HT-29 (cell line): Measurements from ENCODE around the gene SLC19A1. TPM values are rescaled to one million over a fixed set of nuclear protein-coding genes. Genes with fewer than 3 reads are reported as not detected.

ENCODE experiments used
- DNase-seq: peaks from one replicate; pipeline ENCODE4 v3.0.0-alpha.2; 2015; ENCODE audit warnings: low spot score
- total RNA-seq: library from RNA; depleted of rRNA; stranded (reverse); fragments of >200 nt; shearing (Covaris generic); gene quantifications from 2 replicates; pipeline ENCODE4 v1.2.3, GENCODE V29; 2014

Gene SLC19A1
- total RNA-seq, 1 experiment from 2014 or later = 67.4 TPM

DNA sequence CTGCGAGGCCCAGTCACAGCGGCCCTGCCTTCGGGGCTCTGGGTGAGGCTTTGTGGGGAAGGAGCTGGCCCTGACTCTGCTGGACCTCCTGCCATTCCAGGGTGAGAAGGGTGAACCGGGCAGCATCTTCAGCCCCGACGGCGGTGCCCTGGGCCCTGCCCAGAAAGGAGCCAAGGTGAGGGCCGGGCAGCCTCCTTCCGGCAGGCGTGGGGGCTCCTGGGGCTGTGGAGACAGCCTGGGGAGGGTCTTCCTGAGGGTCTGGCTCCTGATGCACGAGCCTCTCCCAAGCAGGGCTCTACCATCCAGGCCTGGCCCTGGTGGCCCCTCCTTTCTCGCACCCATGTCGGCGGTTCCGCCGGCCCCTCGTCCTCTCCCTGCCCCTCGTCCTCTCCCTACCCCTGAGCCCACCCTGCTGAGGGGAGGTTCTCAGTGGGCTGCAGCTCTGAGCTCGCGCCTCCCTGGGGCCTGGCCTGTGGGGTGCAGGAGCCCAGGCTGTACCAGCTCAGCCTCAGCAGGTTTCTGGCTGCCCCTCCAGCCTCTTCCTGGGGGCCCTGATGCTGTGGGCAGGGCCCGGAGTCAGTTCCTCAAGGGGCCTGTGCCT lies 48.7 kb downstream of the SLC19A1 start:
- DNase-seq = no peak

DNA sequence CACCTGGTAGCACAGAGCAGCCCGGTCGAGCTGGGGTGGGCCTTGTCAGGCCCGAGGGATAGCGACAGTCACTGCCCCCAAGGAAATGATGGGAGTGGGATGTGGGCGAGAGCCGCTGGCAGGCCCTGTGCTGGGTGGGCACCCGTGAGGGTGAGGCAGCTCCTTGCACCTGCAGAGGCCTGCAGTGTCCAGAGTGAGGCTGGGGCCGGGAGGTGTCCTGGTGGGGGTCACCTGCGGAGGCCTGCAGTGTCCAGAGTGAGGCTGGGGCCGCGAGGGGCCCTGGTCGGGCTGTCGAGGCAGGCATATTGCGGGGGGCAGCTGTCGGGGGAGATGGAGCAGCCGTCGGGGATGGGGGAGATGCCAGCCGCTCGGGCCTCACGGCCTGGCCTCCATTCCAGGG lies 49.5 kb downstream of the SLC19A1 start:
- DNase-seq = no peak

DNA sequence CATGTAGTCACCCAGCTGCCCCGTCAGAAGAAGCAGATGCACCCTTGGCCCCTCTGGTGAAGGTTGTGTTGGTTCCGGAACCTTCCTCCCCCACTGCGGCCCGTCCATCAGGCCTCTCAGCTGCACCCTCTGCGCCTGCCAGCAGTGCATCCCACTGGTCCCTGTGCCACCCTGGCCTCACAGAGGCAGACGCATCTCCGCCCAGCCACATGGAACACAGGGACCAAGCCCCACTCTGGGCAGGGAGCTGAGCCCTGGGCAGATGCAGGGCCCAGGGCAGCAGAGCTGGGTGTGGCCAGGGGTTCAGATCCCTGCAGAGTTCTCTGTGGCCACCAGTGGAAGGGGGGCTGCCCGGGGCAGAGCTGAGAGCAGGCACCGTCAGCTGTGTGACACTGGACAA lies 50.6 kb downstream of the SLC19A1 start:
- no peak for DNase-seq

DNA sequence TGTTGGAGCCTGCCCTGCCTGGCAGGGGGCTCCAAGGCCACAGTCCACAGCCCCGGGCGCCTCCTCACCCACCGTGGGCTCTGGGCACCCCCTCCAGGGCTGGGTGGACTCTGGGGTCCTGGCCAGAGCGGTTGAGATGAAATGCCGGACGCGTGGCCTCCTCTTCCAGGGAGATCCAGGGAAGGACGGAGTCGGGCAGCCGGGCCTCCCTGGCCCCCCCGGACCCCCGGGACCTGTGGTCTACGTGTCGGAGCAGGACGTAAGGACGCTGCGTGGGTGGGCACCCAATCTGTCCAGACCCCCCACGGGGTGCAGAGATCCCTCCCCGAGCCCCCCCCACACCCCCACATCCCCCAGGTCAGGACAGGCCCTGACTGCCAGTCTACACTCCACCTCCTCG lies 51.2 kb downstream of the SLC19A1 start:
- DNase-seq = no peak

DNA sequence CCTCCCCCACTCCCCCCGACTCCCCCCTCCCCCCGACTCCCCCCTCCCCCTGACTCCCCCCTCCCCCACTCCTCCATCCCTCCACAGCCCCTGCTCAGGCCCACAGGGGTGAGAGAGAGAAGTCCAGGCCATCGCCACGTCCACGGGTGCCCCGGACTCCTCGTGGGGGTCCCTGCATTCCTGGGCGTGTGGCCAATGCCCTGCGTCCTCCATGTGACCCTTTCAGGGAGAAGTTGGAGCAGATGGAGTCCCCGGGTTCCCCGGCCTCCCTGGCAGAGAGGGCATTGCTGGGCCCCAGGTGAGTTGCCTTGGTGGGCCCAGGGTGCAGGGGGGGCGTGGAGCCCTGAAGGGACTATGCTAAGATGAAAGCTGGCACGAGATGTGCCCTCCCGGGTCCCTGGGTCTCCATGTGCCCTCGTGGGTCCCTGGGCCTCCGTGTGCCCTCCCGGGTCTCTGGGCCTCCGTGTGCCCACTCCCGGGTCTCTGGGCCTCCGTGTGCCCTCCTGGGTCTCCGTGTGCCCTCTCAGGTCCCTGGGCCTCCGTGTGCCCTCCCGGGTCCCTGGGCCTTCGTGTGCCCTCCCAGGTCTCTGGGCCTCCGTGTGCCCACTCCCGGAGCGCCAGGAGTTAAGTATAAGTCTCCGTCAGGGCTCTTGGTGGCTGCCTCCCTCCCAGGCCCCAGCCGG lies 52.0 kb downstream of the SLC19A1 start:
- DNase-seq = no peak

DNA sequence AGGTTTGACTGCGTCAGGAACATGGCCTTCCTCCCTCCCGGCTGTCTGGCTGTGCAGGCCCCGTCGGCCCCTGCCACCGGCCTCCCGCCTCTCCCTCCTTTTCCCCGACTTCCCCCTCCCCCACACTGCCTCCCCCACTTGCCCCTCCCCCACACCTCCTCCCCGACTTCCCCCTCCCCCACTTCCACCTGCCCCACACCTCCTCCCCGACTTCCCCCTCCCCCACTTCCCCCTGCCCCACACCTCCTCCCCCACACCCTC lies 52.6 kb downstream of the SLC19A1 start:
- no peak for DNase-seq

DNA sequence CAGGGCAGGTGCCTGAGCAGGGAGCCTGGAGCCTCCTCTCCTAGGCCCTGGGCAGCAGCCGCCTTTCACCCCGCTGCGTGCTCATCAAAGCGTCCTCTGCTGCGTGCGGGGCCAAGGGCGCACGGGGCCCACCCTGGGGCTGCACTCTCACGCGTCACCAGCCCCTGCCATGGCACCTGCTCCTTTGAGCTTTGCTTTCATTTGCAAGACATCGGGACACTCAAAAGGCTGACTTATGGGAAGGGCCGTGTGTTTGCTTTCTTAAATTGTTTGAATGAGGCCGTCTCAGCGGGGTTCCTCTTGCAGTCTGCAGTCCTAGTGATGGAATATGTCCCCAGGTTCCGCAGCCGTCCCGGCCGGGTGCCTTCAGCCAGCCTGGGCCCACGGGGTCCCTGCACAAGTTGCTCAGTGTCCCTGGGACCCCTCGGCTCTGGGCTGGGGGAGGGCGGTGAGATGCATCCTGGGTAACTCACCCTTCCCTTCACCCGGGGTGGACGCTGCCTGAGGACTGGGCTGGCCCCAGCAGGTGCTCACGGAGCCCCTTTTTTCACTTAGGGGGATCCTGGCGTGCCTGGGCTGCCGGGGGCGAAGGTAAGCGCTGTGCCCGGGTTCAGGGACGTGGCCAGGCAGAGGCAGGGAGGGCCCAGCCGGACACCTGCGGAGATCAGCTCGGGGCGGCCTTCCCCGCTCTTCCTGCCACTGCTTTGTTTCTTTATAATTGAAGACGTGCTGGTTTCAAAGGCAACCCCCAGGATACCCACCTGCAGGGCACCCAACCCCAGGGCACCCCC lies 53.1 kb downstream of the SLC19A1 start:
- DNase-seq = no peak

DNA sequence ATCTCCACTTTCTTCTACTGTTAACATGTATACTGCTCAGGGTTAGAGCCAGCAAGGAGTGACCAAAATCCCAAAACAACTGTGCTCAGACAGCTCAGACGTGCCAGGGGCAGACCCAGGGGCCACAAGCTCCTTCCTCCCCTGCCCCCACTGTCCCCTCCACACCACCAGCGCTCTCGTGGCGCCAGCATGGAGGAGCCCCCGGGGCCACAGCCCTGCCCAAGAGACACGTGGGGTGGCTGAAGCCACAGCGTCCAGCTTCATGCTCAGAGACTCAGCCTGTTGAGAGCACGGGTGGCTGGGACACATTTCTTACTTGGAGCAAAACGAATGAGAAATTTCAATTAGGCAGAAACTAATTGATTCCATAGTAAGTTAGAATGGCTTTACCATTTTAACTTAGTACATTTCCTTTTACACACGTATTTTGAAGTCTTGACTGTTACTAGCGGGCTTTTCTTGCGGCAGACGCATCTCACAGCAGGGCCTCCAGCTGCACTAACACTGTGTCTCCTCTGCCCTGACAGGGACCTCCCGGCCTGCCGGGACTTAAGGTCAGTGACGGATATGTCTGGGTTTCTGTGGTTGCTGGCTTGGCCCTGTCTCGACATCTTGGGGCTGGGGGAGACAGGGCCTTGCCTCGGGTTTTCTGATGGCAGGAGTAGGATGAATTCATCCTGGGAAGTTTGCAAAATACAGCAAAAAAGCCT lies 54.2 kb downstream of the SLC19A1 start:
- DNase-seq = no peak

DNA sequence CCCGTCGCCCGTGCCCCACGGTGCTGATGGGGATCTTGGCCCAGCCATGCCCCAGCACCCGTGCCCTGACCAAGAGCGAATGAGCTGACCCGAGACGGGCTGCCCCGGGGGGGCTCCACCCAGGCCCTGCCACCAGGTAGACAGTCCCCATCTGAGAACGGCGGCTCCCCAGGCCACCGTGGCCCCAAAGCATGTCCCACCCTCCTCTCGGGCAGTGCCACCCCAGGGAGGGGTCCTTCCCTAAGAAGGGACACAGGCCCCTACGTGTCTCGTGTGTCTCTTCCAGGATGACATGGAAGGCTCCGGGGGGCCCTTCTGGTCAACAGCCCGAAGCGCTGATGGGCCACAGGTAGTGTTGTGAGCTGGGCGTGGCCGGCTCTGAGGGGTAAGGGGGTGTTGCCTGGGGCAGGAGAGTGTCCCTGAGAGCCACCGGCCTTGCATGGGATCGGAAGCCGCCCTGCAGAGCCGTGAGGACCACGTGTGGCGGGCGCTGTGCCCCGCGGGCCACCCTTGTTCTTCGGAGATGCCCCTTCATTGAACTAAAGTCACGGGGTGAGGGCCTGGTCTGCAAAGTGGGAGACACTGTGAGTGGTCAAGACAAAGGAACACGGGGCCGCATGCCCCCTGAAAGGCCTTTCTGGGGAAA lies 55.0 kb downstream of the SLC19A1 start:
- no peak for DNase-seq

DNA sequence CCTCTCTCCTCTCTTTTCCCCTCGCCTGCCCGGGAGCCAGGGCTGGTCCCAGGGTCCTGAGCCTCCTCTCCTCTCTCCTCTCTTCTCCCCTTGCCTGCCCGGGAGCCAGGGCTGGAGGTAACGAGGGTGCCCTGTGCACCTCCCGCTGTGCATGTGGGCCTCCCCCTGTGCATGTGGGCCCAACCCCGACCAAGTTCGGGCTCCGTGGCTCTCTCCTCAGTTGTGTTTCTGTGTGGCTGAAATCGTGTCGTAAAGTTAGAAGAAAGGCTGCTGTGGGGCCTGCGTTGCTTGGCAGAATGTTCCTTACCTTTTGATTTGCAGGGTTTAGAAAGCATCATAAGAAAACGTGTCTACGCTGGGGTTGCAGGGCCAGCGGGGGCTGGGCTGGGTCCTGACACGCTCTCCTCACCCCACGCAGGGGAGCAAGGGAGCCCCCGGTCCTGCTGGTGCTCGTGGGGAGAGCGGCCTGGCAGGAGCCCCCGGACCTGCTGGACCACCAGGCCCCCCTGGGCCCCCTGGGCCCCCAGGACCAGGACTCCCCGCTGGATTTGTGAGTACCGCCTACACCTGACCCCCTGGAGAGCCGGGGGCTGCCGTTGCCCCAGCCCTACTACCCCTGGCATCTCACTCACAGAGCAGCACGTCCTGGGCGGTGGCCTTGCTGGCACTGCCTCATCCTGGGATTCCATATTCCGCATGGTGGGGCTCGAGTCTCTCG lies 55.6 kb downstream of the SLC19A1 start:
- no peak for DNase-seq

DNA sequence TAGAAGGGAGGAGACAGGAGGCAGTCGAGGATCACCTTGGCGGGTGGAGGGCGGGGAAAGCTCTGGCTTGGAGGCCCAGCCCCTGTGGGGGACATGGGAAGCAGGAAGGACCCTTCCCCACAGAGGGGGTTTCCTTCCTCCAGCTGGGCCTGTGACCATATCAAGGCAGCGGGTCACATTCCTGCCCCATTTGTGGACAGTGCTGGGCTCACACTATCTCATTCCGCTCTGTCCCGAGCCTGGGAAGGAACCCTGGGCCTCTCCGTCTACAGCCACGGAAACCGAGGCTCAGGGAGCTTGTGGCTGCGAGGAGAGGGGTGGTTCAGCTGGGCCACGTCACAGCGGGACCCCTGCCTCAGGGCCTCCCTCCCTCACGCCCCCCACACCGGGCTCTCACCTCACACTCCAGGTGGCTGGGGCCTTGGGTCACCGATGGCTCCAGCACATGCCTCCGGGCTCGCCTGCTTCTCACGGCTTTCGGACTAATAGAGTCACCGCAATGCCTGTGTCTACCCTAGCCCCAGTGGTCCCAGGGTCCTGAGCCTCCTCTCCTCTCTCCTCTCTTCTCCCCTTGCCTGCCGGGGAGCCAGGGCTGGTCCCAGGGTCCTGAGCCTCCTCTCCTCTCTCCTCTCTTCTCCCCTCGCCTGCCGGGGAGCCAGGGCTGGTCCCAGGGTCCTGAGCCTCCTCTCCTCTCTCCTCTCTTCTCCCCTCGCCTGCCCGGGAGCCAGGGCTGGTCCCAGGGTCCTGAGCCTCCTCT lies 56.4 kb downstream of the SLC19A1 start:
- no peak for DNase-seq

DNA sequence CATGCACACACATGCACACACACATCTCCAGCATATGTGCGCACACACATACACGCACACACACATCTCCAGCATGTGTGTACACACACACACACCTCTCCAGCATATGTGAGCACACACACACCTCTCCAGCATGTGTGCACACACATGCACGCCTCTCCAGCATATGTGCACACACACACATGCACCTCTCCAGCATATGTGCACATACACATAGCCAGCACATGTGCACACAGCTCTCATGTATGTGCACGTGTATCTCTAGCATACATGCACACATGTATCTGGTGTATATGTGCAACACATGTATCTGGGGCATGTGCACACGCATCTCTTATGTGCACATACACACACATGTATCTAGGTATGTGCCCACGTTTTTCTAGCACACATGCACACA lies 57.9 kb downstream of the SLC19A1 start:
- DNase-seq = no peak

DNA sequence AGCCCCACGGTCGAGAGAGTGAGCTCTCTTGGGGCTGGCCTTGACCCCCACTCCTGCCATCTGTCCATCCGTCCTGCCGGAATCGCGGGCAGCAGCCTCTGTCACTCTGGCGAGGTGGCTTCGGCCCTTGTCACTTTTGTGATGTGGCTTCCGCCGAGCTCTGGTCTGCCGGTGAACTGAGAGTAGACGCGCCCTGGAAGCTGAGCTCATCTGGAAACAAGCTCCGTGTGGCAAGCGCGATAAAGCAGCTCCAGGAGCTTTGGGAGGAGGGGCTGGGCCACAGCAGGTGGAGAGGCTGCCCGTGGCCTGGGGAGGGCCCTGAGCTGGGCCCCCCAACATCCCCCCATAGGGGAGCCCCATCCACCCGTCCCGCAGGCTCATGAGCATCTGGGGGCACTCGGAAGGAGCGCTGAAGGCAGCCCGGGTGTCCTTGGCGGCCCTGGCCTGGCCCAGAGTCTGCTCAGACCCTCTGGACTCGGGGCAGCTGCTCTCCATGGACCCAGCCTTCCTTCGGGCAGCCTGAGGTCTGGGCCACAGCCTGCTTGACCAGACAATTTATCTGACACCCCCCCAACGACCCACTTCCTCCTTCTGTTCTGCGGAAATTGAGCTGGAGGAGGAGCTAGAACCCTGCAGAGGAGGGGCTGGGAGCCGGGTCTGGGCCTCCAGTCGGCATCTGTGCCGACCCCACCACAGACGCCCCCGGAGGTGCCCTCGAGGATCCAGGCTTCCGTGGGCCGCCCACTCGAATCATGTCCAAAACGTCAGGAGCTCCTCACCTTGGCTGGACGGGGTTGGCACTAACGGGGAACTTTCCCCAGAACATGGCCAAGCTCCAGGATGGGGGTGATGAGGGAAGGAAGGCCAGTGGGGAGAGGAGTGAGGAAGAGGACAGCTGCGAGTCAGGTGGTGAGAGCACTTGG lies 59.1 kb downstream of the SLC19A1 start:
- DNase-seq = no peak

DNA sequence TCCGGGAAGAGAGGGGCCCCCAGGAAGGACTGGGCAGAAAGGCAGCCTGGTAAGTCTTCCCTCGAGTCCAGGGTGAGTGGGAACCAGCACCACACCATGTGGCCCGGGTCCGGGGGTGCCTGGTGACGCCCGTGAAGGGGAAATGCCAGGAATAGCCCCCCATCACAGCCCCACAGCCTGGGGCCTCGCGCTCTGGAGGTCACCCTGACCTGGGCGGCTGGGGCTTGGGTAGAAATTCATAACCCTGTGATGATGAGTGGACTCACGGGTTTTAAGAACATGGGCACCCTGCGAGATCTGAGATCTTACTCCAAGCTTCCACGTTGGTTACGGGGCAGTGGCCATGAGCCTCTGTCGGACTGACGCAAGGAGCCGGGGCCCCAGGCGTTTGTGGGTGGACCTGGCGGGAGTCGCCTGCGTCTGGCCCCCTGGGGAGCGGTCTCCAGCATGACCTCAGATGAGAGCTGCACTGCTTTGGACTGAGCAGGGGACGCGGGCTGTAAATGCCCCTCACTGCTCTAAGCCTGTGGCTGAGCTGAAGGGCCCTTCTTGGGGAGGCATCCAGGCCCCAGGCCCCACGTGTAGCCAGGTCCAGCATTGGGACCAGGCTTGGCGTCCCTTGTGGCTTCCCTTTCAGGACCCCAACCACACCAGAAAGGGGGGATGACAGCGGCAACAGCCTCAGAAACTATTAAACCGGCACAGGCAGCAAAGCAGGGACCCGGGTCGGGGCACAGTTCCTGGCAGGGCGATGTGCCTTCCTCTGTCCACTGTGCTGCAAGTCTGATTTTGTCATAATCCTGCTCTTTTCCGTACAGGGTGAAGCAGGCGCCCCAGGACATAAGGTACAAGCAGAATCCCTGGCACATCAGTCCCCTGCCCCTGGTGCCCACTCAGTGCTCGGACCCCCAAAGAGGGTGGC lies 60.0 kb downstream of the SLC19A1 start:
- DNase-seq = no peak

DNA sequence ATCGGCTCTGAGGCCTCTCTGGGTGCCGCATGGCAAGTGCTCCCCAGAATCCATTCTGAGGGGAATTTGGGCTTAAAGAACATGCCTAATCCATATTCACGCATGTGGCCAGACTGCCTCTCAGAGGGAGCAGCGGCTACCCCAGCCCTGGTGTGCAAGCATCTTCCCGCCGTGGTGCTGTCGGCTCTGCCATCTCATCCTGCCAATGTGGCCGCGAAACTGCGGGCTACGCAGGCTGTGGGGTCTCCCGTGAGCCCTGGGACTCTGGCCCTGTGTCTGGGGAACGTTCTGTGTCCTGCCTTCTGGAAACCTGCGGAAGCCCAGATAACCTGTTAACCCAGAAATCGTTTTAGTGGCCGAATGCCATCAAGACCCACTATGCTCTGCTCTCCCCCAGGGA lies 60.7 kb downstream of the SLC19A1 start:
- no peak for DNase-seq

DNA sequence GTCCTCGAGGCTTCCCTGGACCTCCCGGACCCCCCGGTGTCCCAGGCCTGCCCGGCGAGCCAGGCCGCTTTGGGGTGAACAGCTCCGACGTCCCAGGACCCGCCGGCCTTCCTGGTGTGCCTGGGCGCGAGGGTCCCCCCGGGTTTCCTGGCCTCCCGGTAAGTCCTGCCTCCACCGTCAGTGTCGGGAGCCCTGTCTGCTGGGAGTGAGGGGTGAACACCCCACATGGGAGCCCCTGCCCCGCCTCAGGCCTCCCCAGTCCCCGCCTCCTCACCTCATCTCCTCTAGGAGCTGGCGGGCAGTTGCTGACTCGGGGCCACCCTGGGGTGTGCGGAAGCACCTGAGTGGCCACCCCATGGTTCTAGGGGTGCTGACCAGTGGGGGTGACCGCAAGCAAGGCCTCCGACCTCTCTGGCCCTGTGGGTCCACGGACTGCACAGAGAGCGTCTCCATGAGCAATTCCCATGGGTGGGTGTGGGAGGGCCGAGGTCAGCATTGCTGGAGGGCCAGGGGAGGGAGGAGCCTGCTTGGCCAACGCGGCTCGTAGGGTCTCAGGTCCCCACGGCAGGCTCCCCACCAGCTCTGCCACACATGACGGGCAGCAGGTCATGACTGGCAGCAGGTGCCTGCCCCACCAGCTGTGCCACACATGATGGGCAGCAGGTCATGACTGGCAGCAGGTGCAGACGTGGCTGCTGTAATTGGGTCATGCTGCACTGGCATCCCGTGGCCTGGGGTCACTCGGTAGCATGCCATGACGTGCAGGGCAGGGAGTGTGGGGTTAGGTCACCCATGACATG lies 61.3 kb downstream of the SLC19A1 start:
- no peak for DNase-seq
